ENCODE data around the gene KIF18B.

KIF18B gene

GRCh38 chr17:44931376-44931775, 16.2 kb downstream of the KIF18B start:
- DNase-seq: no peak
- Histone ChIP-seq H3K27me3 (ENCODE audit: insufficient read depth, low read depth, severe bottlenecking) (no peaks in the 10 kb centered on the region), H3K27ac (no peak overlapping the region), H3K4me3 (ENCODE audit: low read depth, low read length) (no peak overlapping the region), H3K36me3 (peaks cover 99% of the 10 kb centered on the region), H3K9me3 (ENCODE audit: severe bottlenecking) (no peaks in the 10 kb centered on the region)
- no peak for TF ChIP-seq CTCF (IDR thresholded peaks at IDR 0.05; ENCODE audit: low read depth, low read length)

- no peaks in the 10 kb centered on the region for H3K27me3 ChIP-seq (ENCODE audit: insufficient read depth, low read depth, severe bottlenecking)
- no peak for TF ChIP-seq CTCF (IDR thresholded peaks at IDR 0.05; ENCODE audit: low read depth, low read length)
- peaks cover 100% of the 10 kb centered on the region for H3K36me3 ChIP-seq
- no peaks in the 10 kb centered on the region for H3K9me3 ChIP-seq (ENCODE audit: severe bottlenecking)
- DNase-seq: no peak
- H3K27ac ChIP-seq: no peak overlapping the region
- H3K4me3 ChIP-seq (ENCODE audit: low read depth, low read length): no peak overlapping the region
These were observed 16.9 kb downstream of the KIF18B start for GRCh38 chr17:44930667-44931066.

- Histone ChIP-seq H3K4me3 (ENCODE audit: low read depth, low read length) (no peak overlapping the region), H3K9me3 (ENCODE audit: severe bottlenecking) (no peaks in the 10 kb centered on the region), H3K27me3 (ENCODE audit: insufficient read depth, low read depth, severe bottlenecking) (no peaks in the 10 kb centered on the region), H3K36me3 (peaks cover 93% of the 10 kb centered on the region), H3K27ac (no peak overlapping the region)
- TF ChIP-seq CTCF (IDR thresholded peaks at IDR 0.05; ENCODE audit: low read depth, low read length): no peak
- DNase-seq: no peak
These were observed 18.4 kb downstream of the KIF18B start for GRCh38 chr17:44928950-44929720.

- no peaks in the 10 kb centered on the region for H3K9me3 ChIP-seq (ENCODE audit: severe bottlenecking)
- no peak for TF ChIP-seq CTCF (IDR thresholded peaks at IDR 0.05; ENCODE audit: low read depth, low read length)
- DNase-seq: no peak
- no peak overlapping the region for H3K27ac ChIP-seq
- peaks cover 83% of the 10 kb centered on the region for H3K36me3 ChIP-seq
- no peaks in the 10 kb centered on the region for H3K27me3 ChIP-seq (ENCODE audit: insufficient read depth, low read depth, severe bottlenecking)
- H3K4me3 ChIP-seq (ENCODE audit: low read depth, low read length): no peak overlapping the region
These were observed 19.4 kb downstream of the KIF18B start for GRCh38 chr17:44928136-44928535.

- Histone ChIP-seq H3K9me3 (ENCODE audit: severe bottlenecking) (no peaks in the 10 kb centered on the region), H3K27me3 (ENCODE audit: insufficient read depth, low read depth, severe bottlenecking) (no peaks in the 10 kb centered on the region), H3K4me3 (ENCODE audit: low read depth, low read length) (no peak overlapping the region), H3K27ac (no peak overlapping the region), H3K36me3 (peaks cover 79% of the 10 kb centered on the region)
- no peak for DNase-seq
- TF ChIP-seq CTCF (IDR thresholded peaks at IDR 0.05; ENCODE audit: low read depth, low read length): no peak
These were observed 19.9 kb downstream of the KIF18B start for GRCh38 chr17:44927696-44928095.

Data from WERI-Rb-1 (cell line).